GM08714 (cell line): ENCODE results near the gene KHK.

ENCODE experiments used
- H3K4me3 ChIP-seq: fragments of 200-500 bp; sonication (Bioruptor generic); 2 replicates; pipeline ENCODE4 v1.5.1; 2014; ENCODE audit warnings: mild to moderate bottlenecking, low read length, inconsistent platforms
- ZNF274 ChIP-seq: IDR thresholded peaks from 2 replicates; pipeline ENCODE4 v1.6.1; 2012; ENCODE audit warnings: mild to moderate bottlenecking, low read depth, low read length

KHK gene

DNA sequence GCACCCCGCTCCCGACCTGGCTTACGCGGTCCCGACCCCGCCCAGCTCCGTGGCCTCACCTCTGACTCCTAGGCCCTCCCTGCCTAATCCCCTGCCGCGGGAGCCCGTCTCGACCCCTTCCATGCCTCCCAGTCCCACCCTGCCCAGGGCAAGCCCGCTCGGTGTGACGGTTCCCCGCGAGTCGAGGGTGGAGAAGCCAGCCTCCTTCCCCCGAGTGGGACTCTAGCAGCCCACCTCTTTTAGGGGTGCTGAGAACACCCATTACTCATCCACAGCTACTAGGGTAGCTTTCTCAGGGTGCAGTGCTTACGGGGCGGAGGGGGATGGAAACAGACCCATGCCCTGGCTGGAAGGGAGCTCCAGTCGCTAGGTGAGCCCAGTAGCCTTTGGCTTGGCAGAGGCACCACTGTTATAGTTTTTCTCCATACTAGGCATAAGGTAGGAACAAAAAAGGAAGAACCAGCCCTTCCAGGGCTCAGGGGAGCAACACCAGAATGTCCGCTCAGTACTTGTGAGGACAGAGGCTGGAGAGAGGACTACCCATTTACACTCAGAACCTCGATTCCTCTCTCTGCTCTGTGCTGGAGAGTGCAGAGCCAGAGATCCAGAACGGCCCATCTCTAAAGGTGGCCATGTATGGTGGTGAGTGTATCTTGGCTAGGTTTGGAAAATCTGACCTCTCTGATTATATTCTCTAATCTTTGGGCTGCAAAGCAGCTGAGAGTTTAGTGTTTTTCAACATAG, 34.5 kb upstream of the KHK start:
- TF ChIP-seq ZNF274 = no peak
- H3K4me3 ChIP-seq = peak overlapping the region; percentile 75

DNA sequence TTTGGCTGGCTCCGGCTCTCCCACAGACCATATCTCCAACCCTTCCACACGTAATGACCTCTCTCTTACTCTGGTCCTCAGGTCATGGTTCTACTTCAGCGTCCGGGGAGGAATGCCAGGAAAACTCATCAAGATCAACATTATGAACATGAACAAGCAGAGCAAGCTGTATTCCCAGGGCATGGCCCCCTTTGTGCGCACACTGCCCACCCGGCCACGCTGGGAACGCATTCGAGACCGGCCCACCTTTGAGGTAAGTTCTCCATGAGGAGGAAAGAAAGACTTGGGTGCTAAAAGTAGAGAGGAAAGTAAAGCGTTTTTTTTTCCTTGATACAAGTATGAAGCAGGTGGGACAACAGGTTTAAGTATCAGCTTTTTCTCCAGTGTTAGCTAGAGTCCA, 33.3 kb upstream of the KHK start:
- no peak for TF ChIP-seq ZNF274
- H3K4me3 ChIP-seq = no peak overlapping the region

DNA sequence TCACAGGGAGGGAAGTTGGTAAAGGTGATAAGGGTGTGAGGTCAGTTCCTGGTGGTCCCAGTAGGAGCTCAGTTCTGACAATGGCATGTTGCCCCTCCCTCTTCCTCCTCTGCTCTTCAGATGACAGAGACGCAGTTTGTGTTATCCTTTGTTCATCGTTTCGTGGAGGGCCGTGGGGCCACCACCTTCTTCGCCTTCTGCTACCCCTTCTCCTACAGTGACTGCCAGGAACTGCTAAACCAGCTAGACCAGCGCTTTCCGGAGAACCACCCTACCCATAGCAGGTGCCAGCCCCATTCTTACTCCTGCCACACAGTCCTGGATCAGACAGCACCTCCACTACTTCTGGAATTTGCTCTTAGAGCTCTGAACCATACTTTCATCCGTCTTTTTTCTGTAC, 32.8 kb upstream of the KHK start:
- no peak overlapping the region for H3K4me3 ChIP-seq
- TF ChIP-seq ZNF274 = no peak

DNA sequence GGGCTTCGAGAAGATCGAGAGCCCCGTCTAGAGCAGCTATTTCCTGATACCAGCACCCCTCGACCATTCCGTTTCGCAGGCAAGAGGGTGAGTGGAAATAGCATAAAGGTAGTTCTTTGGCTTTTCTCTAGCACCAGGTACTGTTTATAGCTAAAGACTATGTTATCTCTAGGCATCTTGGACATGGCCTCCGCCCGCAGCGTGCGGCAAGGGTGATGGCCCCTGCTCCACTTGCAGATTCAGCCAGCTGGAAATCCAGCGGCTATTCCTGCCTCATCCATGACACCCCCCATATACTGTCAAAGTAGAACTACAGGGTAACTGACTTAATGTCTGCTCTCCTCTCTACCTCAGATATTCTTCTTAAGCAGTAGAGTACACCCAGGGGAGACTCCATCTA, 31.9 kb upstream of the KHK start:
- TF ChIP-seq ZNF274 = no peak
- H3K4me3 ChIP-seq = no peak overlapping the region

DNA sequence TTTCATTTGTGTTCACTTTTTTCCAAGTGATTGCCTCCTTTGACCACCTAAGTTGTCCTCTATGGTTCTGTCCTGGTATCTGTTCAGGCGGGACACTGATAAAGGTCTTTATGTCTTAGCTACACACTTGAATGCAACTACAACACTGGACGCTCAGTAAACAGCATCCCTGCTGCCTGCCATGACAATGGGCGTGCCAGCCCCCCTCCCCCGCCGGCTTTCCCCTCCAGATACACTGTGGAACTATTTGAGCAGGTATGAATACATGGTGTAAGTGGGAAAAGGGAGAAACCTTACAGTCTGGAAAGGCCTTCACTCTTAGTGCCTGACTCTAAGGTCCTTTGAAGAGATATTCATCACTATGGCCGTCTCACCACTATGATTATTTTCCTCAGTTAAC, 29.4 kb upstream of the KHK start:
- H3K4me3 ChIP-seq = no peak overlapping the region
- no peak for TF ChIP-seq ZNF274

DNA sequence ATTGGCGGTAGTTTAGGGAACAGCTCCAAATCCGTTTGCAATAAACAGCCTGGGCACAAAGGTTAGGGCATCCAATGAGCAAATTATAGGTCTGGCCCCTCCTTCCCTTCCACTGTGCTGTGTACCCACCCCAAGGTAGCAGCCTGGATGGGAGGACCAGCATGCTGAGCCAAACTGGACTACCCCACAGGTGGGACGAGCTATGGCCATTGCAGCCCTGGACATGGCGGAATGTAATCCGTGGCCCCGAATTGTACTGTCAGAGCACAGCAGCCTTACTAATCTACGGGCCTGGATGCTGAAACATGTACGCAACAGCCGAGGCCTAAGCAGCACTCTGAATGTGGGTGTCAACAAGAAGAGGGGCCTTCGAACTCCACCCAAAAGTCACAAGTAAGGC, 28.4 kb upstream of the KHK start:
- TF ChIP-seq ZNF274 = no peak
- H3K4me3 ChIP-seq = no peak overlapping the region

DNA sequence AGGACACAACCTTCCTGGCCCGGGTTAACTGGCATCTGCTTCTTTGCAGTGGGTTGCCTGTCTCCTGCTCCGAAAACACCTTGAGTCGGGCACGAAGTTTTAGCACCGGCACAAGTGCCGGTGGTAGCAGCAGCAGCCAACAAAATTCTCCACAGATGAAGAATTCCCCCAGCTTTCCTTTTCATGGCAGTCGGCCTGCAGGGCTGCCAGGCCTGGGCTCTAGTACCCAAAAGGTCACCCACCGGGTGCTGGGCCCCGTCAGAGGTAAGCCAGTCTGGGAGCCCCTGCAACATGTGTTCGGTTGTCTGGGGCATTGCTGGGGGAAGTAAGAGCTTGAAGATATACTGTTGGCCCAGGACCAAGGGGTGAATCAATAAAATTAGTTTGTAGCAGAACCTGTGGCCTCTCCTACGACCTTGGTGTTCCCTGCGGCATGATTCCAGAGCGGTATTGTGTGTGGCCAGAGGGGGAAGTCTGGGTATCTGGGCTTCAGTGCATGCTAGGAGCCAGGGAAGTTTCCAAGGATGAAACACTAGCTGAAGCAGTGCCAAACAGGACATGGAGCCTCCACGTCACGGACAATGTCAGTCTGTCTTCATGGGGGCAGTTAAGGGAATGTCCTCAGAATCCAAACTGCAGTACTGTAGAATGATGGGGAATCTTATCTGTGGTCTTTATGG, 27.3 kb upstream of the KHK start:
- H3K4me3 ChIP-seq = no peak overlapping the region
- no peak for TF ChIP-seq ZNF274

DNA sequence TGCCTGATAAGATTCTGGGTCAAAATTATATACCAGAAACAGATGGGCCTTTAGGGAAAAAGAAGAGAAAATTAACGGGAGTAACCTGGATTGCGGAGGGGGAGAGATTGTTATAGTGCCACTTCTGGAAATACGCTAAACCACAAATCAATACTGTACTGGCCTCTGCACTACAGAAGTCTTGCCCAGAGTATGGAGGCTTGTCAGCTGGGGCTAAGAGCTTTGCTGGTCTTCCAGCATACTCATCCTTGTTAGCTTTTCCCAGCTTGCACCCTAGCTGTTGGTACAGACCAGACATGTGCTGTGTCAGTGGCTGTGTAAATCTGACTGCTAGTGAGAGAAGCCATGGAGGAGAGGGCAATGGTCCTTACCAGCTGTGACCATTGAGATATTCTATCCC, 26.2 kb upstream of the KHK start:
- no peak overlapping the region for H3K4me3 ChIP-seq
- no peak for TF ChIP-seq ZNF274

DNA sequence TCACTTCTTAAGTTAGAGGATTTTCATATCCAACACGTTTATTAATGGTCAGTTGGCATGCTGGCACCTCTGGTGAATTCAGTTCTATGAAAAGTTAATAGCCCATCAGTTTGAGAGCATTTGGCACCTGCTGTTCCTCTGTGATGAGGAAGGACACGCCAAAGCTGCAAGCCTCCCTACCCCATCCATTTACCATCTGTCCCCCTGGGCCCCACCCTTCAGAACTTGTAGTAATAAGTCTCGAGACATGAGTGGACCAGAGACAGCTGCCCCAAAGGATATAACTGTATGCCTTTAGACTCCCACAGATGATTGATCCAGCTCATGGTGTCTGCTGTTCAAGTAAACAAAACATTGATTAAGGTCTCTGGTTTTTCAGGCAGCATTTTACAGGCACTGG, 21.4 kb upstream of the KHK start:
- no peak overlapping the region for H3K4me3 ChIP-seq
- TF ChIP-seq ZNF274 = no peak

DNA sequence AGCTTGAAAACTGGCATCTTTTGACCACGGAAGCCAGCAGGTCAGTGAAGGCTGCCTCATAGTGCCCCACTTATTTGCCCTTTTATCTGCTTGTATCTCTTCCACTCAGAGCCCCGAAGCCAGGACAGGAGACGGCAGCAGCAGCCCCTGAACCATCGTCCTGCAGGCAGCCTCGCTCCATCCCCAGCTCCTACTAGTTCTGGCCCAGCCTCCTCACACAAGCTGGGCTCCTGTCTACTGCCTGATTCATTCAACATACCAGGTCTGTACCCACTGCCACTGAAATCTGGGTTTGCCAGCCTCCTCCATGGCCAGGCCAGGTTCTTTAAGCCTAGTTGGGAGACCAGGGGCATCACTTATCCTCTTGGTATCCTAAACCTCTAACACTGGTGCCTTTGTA, 19.2 kb upstream of the KHK start:
- no peak overlapping the region for H3K4me3 ChIP-seq
- TF ChIP-seq ZNF274 = no peak

DNA sequence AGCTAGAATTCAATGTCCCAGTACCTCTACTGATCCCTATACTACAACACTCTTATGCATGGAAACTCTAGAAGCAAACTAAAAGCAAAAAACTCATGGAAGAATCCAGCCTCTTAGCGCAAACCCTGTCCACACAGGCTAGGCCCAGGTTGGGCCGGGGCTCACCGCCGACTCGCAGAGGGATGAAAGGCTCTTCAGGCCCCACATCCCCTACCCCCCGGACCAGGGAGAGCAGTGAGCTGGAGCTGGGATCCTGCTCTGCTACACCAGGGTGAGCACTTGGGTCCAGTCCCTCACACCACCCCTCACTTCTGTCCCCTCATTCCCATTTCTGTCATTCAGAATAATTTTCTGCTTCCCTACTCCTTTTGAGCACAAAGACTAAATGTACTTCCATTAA, 17.1 kb upstream of the KHK start:
- no peak for TF ChIP-seq ZNF274
- H3K4me3 ChIP-seq = no peak overlapping the region

DNA sequence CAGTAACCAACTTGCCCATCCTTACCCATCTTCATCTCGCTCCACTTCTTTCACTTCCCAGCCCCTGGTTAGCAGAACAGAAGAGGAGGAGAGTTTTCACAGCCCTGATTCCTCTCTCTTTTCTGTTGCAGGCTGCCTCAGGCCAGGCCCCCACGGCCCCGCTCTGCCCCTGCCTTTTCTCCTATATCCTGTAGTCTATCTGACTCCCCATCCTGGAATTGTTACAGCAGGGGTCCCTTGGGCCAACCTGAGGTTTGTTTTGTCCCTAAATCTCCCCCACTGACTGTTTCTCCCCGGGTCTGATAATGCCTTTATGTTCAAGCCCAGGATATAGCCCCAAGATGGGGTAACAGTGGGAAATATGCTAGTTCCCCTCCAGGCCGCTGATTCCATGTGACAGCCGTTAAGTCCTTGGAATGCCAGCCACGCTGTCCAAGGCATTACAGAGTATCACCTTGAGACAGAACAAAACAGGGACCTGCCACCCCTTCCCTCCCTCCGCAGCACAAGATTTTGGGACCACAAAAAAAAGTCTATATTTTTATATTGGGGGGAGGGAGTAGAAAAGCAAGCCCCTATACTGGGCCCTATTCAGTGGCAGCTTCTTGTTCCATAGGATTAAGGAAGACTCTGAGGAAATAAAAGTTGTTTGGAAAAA, 16.5 kb upstream of the KHK start:
- peak overlapping the region; percentile 96 for H3K4me3 ChIP-seq
- no peak for TF ChIP-seq ZNF274

DNA sequence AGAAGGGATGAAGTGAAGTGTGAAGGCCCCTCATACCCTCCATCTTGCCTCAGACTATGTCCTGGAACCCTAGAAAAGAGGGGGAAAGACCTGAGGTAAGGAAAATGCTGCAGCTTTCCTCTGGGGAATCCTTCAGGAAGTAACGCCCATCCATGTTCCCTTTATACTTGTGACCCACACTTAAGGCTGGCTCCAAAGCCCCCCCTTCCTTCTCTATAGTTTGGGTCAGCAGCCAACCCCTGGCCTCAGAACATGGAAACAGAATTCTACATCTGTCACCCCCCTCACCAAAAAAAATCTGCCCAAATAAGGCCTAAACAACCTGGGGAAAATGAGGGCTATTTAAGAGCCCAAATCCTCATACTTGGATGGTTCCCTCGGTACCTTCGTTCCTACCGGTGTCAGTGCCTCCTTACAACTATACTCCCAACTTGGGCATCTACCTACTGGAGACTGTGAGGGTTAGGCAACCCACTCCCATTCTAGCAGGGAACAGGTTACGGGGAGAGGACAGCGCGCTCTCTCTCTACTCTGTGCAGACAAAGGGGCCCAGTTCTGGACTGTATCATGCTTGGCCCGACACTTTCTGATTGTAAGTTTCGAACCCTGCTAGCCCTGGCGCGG, 15.8 kb upstream of the KHK start:
- peak overlapping the region; percentile 96 for H3K4me3 ChIP-seq
- TF ChIP-seq ZNF274 = no peak

DNA sequence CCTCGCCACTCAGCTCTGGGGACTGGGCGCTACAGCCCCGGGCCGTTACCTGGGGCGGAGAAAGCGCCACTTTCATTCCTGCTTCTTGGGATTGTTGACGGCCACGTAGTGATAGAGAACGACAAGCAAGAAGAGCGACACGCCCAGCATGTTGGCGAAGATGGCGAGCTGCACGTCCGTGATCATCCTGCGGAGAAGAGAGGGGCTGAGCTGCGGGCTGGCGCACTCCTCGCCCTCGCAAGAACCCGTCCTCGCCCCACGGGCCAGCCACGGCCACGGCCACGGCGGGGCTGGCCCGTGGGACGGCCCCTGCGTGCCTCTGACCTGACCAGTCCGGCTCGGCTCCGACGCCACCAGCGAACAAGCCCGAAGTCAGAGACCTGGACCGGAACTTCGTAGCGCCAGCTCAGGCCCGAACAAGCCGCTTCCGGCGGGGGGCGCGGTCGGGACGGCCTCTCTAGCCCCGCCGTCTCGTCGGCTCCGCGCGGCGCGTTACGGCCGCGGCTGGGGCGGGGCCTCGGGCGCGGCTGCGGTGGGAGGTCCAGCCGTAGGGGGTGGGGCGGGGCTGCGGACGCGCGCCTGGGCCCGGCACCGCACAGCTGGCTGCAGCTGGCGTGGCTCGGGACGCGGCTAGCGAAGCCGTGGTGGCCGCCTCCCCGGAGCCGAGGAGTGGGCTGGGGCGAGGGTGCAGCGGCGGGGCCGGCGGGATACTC, 15.1 kb upstream of the KHK start, which contains the start of gene OST4:
OST4 (minus strand) TSS at position 378 of the 713 bp plus-strand sequence.
- peak within 1 kb of the TSS; percentile 96 for H3K4me3 ChIP-seq
- TF ChIP-seq ZNF274 = no peak
